HG02588 (cell line): ENCODE data around the gene CD300LG.
"Not testable (repeated sequence)": the region's sequence is repeated elsewhere in the genome, so short reads cannot be mapped to it uniquely, and the experiment has no call there.

Source experiments
- ATAC-seq: cut with Tn5 transposase; IDR thresholded peaks from one replicate; pipeline ENCODE4 v1.9.1; 2021; ENCODE audit warnings: mild to moderate bottlenecking, moderate library complexity; ENCODE audit not compliant: unreplicated experiment

CD300LG gene

GRCh38 chr17:43877451-43878155 lies 30.6 kb downstream of the CD300LG start:
- ATAC-seq, result no peak

- ATAC-seq, result no peak
These were observed 31.5 kb downstream of the CD300LG start for GRCh38 chr17:43878260-43879175.

- no peak for ATAC-seq
These were observed 32.9 kb downstream of the CD300LG start for GRCh38 chr17:43879723-43880419.

GRCh38 chr17:43880420-43880991 lies 33.5 kb downstream of the CD300LG start:
- no peak for ATAC-seq

GRCh38 chr17:43881181-43881580 lies 34.2 kb downstream of the CD300LG start:
- ATAC-seq, result no peak

GRCh38 chr17:43881758-43882505 lies 35.0 kb downstream of the CD300LG start:
- no peak for ATAC-seq

- no peak for ATAC-seq
These were observed 35.9 kb downstream of the CD300LG start for GRCh38 chr17:43882761-43883415.

- ATAC-seq, result no peak
These were observed 41.6 kb downstream of the CD300LG start for GRCh38 chr17:43888548-43888947.

- no peak for ATAC-seq
These were observed 43.3 kb downstream of the CD300LG start for GRCh38 chr17:43890240-43890639.

GRCh38 chr17:43891851-43892646 lies 45.1 kb downstream of the CD300LG start:
- ATAC-seq, result no peak

- no peak for ATAC-seq
These were observed 45.6 kb downstream of the CD300LG start for GRCh38 chr17:43892647-43892952.

- not testable (repeated sequence) for ATAC-seq
These were observed 47.5 kb downstream of the CD300LG start for GRCh38 chr17:43894494-43894893.

GRCh38 chr17:43897831-43898230 lies 50.9 kb downstream of the CD300LG start:
- ATAC-seq, result no peak

- ATAC-seq, result no peak
These were observed 51.5 kb downstream of the CD300LG start for GRCh38 chr17:43898446-43898845.

- ATAC-seq, result peak; percentile 90
These were observed 53.3 kb downstream of the CD300LG start for GRCh38 chr17:43900183-43900857.

- no peak for ATAC-seq
These were observed 54.1 kb downstream of the CD300LG start for GRCh38 chr17:43900858-43901754.

GRCh38 chr17:43901861-43902589 lies 55.0 kb downstream of the CD300LG start:
- no peak for ATAC-seq
